Stimulated activated naive CD8-positive, alpha-beta T cell treated with anti-CD3 and anti-CD28 coated beads, Interleukin-15, Interleukin-2, amounts not matched to agents 100 U/mL and 50 U/mL, for 24 hours (primary cell): ENCODE measurements around the gene NAT9.

Experiments
- ATAC-seq: fragments of 150-1000 bp; cut with Tn5 transposase; one replicate; pipeline ENCODE4 v1.10.0; 2021
- DNase-seq: peaks from one replicate; pipeline ENCODE4 v3.0.0; 2021

Gene NAT9

DNA sequence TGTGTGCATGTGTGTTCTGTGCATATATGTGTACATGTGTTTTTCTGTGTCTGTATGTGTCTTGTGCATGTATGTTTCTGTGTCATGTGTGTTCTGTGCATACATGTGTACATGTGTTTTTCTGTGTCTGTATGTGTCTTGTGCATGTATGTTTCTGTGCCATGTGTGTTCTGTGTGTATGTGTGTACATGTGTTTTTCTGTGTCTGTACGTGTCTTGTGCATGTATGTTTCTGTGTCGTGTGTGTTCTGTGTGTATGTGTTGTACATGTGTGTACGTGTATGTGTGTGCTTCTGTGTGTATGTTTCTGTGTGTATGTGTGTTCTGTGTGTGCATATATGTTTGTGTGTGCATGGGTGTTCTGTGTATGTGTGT, 47.5 kb downstream of the NAT9 start:
- ATAC-seq, result no peak
- no peak for DNase-seq

DNA sequence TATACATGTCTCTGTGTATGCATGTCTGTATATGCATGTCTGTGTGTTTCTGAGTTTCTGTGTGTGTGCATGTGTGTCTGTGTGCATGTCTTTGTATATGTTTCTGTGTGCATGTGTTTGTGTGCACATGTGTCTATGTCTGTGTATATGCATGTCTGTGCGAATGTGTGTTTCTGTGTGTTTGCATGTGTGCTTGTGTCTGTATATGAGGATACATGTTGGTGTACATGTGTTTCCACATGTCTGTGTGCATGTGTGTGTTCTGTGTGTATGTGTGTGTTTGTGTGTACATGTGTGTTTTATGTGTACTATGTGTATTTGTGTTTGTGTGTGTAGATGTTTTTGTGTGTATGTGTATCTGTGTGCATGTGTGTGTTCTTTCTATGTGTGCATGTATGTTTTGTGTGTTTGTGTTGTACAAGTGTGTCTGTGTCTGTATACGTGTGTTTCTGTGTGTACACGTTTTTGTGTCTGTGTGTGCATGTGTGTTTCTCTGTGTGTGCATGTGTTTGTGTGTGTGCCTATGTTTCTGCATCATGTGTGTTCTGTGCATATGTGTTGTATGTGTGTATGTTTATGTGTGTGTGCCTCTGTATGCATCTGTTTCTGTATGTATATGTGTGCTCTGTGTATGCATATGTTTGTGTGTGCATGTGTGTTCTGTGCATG, 48.0 kb downstream of the NAT9 start:
- no peak for DNase-seq
- no peak for ATAC-seq

DNA sequence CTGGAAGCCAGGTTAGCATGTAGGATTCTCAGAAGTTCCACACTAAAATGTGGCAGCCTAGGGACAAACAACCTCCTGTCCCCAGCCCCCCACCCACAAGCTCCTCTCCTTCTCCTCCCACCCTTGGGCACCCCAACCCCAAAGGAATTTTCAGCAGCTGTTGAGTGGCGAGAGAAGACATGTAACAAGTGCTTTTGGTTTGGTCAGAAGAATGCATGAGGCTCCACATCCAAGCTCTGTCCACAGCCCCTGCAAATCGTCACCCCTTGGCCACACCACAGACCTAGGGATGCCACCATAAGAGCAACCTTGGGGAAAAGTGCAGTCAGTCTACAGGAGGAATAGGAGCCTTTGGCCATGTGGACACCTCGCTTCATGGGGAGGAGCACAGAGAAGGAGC, 51.0 kb downstream of the NAT9 start:
- ATAC-seq (no peak), DNase-seq (no peak)

DNA sequence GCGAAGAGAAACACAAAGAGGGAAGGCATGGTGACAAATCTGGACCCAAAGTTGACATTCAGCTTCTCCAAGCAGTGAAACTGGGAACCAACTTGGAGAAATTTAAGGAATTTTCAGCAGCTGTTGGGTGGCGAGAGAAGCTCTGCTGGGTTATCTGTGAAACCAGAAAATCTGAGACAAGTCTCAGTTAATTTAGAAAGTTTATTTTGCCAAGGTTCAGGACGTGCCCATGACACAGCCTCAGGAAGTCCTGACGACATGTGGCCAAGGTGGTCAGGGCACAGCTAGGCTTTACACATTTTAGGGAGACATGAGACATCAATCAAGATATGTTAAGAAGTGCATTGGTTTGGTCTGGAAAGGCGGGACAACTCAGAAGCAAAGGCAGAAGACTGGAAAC, 52.3 kb downstream of the NAT9 start:
- no peak for DNase-seq
- no peak for ATAC-seq

DNA sequence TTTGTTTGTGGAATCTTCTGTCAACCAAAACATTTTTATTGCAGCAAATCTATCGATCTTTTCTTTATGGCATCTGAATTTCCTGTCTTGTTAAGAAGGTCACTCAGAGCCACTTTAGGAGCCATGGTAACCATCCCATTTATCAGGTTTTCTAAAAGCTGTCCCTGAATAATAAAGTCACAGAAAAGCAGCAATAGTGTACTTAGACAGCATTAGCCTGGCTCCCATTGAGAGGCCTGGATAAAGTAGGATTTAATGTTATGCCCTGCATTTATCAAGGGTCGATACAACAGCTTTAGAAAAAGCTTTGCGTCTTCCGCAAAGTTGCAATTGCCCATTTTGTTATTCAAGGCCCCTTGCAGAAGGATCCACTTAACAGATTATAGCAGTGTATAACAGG, 53.4 kb downstream of the NAT9 start:
- ATAC-seq (no peak), DNase-seq (no peak)
